Activated CD8-positive, alpha-beta memory T cell treated with anti-CD3 and anti-CD28 coated beads, Interleukin-2, amount 50 U/mL, for 24 hours (primary cell): ENCODE results near the gene BIN2.
"Not testable (repeated sequence)": the region's sequence is repeated elsewhere in the genome, so short reads cannot be mapped to it uniquely, and the experiment has no call there.

Experiments
- DNase-seq: peaks from one replicate; pipeline ENCODE4 v3.0.0-alpha.2; 2020; ENCODE audit errors: extremely low read depth

The BIN2 gene

DNA sequence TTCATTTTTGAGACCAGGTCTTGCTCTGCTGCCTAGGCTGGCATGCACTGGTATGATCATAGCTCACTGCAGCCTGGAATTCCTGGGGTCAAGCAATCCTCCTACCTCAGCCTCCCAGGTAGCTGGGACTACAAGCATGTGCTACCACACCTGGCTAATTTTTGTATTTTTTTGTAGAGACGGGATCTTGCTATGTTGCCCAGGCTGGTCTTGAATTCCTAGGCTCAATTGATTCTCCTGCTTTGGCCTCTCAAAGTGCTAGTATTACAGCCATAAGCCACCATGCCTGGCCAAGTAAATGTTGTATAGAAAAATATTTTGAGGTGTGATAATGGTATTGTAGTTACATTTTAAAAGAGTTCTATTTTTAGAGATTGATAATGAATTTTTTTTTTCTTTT, 12.6 kb downstream of the BIN2 start:
- no peak for DNase-seq

DNA sequence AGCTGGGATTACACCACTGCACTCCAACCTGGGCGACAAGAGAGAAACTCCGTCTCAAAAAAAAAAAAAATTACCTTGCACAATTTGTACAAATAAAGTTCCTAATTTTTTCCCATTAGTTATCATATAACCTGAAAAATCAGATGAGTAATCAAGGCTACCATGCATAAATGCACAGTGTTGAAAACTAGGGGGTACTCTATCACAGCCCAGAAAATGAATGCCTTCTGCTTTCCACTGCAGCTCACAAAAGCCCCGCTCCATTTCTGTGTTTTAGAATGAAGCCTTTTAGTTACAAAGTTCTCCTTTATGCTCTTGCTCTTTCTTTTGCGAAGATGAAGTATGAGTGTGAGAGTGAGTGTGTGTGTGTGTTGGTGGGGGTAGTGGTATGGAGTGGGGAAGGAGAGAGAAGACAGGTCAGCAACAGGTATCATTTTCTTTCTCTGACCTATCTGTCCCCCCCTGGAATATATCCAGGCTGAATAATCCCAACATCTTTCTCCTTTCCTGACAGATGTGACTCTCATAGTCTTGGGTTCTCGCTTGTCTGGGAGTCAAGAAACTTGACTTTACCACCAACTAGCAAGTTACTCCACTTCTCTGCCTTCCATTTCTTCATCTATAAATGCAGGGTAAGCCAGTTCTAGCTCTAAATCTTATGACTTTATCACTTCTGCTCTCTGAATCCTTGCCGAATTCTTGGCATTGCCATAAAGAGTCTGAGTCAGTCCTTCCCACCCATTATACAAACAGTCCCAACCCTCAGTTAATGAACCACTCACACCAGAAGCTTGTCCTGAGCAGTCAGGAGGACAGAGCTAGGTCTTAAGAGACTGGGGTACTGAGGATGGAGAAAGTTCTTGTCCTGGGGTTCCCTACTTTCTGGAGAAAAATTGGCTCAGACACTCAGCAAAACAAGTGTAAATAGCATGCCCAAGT, 16.1 kb downstream of the BIN2 start:
- no peak for DNase-seq

DNA sequence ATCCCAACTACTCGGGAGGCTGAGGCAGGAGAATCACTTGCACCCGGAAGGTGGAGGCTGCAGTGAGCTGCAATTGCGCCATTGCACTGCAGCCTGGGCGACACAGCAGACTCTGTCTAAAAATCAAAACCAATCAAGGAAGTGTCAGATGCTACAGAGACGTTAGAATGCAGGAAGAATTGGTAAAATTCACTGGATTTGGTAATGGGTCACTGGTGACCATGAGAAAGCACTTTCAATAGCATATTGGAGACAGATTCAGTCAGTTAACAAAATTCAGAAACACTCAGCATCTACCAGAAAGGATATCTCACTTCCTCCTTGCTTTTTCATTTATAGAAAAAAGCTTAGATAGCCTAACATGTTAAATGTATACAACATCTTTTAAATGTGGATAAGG, 17.5 kb downstream of the BIN2 start:
- no peak for DNase-seq

DNA sequence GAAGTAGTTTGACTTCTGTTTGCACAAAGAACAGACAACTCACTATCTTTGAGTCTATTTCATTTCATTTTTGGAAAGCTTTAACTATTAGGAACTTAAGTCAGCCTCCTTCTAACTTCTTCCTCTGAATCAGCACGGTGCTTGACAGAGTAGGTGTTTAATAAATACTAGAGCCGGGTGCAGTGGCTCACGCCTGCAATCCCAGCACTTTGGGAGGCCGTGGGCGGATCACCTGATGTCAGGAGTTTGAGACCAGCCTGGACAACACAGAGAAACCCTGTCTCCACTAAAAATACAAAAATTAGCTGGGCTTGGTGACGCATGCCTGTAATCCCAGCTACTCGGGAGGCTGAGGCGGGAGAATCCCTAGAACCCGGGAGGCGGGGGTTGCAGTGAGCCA, 23.2 kb downstream of the BIN2 start:
- not testable (repeated sequence) for DNase-seq

DNA sequence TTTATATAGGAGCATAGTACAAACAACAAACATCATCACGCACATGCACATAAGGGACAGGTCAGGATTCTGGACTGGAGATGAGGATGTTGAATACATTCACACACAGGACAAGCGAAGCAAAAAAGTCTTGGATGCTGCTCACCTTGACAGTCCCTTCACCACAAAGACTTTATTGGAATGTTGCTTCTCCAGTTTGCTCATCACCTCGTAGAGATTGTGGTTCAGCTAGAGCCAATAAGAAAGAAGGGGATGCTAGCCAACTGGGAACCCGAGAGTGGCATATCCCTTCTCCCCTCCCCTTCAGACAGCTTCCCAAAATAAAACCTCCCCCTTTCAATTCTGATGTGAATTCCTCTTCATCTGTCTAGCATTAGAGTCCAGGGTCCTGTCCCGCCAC, 28.3 kb downstream of the BIN2 start:
- DNase-seq: no peak

DNA sequence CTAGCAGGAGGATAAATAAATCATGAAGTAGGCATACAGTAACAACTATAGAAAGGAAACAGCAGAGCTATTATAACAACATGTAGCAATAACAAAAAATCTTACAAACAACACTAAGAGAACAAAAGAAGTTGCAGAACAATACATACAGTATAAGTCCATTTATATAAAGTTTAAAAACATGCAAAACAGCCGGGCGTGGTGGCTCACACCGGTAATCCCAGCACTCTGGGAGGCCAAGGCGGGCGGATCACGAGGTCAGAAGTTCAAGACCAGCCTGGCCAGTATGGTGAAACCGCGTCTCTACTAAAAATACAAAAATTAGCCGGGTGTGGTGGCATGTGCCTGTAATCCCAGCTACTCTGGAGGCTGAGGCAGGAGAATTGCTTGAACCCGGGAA, 29.9 kb downstream of the BIN2 start:
- not testable (repeated sequence) for DNase-seq

DNA sequence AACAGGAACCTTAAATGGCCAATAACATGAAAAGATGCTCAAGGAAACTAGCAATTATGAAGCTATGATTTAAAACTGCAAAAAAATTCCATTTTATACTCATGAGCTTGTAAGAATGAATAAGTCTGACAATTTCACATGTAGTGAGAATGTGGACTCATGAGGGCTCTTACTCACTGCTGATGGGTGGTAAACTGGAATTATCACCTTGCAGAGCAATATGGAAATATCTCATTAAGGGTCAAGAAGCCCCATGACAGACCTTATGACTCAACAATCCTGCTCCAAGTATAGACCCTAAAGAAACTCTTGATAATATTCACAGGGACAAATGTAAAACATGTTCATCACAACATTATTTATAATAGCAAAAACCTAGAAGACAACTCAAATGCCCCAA, 30.3 kb downstream of the BIN2 start:
- DNase-seq: no peak

DNA sequence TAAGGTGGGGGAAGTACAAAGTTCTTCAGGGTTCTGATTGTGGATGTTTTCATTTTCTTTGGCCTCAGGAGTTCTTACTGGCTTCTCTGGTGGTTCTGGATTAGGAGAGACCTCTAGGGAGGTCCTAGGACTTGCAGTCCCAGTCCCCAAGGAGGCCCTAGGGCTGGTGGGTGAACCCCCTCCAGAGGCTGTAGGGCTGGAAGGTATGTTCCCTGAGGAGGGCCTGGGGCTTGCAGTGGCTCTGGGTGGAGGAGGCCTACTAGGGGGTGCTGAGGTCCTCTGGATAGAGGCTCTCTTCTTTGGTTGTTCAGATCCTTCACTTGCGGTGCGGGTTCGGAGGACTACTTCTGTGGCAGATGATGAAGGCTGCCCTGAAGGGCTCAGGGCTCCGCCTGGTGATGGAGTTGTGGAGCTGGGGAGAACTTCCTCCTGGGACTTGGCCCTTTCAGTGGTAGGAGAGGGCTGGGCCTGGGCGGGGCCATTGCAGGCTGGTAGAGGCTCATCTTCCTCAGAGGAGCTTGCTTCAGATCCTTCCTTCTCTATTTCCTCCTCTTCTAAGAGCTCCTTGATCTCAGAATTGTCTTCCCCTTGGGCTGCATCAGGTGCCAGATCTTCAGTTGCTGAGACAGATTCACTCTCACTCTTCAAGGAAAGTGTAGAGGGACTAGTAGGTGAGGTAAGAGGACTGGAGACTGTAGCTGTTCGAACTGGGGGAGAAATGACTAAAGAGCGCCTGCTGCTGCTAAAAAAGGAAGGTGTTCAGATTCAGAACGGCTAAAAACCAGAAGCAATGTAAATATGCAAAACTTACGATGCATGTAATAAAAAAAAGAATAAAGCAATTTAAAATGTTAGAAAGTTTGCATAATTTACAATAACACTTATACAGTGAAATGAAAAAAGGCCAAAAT, 32.1 kb downstream of the BIN2 start:
- DNase-seq: not testable (repeated sequence)

DNA sequence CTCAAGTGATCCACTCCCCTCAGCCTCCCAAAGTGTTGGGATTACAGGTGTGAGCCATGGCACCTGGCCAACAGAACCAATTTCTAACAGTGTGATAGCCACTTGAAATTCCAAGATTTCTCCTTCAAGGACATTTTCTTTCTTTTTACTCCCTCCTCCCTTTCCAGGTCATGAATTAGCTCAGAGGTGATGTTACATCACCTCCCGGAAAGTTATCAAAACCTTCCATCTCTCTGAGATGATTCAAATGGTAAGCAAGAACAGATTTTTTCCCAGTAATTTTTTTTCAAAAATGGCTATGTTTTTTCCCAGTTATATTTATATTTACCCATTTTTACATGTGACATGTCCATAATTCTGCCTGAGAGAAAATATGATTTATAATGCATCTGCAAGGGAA, 38.1 kb downstream of the BIN2 start:
- DNase-seq: no peak

DNA sequence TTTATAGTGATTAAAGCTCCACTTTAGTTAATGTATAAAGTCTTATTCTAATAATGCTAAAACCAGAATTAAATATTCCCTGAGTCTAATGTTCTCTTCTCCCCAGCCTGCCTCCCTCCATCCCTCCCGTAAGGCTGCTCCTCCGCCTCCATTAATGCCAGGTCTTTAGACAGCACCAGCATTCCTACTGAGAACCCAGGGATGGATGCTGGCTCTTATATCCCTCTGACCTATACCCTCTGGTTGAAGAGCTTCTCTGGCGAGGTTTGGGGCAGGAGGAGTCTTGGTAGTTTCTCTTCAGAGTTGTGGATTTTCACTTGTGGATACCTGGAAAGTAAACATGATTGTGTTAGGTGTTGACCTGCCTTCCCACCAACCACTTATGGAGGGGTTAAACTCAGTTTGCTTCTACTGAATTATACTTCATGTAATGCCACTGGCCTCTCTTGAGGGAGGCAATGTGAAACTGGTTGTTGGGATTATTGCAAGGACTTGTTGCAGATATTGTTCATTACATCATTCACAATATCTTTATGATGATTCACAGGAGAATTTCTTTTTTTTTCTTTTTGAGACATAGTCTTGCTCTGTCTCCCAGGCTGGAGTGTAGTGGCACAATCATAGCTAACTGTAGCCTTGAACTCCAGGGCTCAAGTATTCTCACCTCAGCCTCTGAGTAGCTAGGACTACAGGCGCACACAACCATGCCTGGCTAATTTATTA, 42.6 kb downstream of the BIN2 start:
- no peak for DNase-seq

DNA sequence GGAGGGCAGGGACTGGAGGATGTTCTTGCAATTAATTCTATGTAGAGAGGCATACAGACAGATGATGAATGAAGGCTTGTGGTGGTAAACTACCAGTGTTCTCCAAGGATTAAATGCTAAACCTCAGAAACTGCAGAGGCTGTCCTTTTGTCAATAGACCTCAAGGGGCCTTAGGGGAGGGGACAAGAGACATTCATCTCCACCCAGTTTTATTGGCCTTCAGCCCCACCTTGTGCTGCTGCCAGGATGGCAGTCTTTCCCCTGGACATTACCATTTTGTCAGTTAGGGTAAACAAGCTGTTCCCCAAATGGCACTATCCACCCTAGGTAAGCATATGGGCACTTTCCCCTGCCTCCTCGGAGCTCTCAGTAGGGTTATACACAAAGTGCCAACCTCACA, 48.9 kb downstream of the BIN2 start:
- no peak for DNase-seq

DNA sequence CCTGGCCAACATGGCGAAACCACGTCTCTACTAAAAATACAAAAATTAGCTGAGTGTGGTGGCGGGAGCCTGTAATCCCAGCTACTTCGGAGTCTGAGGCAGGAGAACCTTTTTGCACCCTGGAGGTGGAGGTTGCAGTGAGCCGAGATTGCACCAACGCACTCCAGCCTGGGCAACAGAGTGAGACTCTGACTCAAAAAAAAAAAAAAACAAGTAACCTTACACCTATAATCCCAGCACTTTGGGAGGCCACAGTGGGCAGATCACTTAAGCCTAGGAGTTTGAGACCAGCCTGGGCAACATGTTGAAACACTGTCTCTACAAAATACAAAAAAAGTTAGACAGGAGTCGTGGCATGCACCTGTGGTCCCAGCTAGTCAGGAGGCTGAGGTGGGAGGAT, 51.2 kb downstream of the BIN2 start:
- not testable (repeated sequence) for DNase-seq

DNA sequence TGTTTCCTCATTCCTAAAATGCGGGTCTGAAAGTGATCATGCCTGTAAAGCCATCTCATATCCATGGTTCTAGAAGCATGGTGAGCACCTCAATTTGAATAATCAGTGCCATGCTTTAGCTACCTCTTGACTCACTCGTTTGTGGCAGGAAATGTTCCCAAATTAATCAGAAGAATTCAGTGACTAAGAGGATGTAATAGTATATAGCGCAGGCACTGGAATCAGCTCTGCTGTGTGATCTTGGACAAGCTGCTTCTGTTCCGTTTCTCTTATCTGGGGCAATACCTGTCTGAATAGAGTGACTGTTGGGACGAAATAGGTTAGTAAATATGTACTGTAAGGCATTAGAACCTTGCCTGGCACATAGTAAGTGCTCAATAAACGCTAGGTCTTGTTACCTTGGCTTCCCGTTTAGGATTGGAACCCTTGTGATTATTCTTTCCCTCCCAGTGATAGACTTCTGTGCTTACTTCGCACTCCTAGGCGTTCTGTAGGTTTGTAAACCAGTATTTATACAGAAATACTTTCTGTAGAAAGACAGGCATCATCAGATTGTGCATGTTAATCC, 52.9 kb downstream of the BIN2 start:
- no peak for DNase-seq

DNA sequence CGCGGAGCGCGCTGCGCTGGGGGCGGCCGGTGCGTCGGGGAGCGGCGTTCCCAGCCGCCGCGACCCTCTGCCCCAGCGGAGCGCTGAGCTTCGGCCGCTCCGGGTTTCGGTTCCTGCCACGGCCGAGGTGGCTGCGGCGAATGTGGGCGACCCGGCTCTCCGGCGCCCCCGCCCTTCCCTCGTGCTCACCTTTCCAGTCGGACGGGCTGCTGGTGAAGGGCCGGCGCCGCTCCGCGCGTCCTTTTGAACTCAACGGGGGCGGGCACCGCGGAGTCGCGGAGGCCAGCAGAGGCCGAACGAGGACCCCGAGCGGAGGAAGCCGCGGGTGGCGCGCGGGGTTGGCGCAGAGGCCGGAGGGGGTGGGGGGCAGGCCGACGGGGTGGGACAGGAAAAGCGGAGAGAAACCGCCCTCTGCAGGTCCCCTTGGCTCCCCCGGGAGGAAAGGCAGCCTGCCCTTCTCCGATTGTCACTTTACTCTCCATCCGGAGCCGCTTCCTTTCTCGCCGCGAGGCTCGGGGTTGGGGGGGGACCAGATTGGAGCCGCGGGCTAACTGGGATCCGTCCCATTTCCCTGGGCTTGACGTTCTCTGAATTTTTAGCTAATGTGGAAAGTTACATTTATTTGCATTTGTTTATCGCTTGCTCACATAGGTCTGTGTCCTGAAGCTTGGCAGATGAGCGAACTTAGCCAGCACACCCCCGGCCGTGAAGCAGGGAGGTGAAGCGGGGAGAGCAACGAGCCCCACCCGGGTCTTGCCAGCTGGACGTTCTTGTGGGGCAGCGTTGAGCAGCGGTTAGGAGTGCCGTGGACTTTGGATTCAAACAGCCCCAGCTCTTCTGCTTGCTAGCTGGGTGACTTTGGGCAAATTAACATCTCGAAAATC, 53.7 kb downstream of the BIN2 start, which contains the start of gene SMAGP:
Gene SMAGP, minus strand, starts transcription at position 349 of the 884 bp plus-strand sequence. CDS start 1,137 bp downstream, outside the sequence.
- no peak for DNase-seq

DNA sequence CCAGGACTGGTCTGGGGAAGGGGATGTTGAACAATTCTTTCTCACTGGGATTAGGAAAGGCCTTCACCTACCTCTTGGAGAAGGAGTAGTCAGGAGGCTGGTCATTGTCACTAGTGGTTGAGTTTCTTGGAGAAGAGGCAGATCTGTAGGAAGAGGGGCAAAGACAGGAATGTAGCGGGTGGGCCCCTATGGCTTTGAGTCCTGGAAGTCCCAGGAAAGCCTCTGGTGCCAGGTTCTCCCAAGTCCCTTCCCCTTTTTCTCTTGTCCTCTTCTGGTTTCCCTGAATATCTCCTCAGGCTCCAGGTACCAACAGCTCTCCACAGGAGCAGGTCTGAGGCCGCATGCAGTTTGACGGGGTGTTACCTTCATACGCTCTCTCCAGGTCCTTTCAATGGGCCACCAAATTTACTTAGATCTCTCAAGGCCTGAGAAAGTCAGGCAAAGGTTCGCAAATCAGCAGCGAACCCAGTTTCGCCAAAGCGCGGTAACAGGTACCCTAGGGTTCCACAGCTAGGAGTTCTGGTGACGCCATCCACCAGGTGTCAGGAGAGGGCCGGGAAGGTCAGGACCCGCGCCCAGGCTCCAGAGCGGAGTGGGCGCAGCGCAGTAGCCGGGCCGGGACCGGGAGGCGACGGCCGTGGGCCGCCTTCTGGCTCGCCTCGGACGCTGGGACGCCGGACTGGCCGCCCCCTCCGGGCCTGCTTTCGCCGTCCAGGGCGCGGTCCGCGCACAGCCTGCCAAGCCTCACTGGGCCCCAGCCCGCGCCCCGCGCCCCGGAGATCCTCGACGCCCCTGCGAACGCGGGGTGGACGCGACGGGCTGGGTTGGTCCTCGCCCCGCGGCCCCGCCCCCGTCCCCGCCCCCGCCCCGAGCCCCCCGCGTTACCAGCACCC, 54.6 kb downstream of the BIN2 start:
- DNase-seq: no peak

DNA sequence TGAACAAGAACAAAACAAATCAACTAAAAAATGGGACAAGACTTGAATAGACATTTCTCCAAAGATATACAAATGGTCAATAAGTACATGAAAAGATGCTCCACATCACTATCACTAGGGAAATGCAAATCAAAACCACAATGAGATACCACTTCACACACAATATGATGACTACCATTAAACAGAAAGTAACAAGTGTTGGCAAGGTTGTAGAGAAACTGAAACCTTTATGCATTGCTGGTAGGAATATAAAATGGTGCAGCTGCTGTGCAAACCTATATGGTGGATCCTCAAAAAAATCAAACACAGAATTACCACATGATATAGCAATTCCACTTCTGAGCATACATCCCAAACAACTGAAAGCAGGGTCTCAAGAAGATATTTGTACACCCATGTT, 59.0 kb downstream of the BIN2 start:
- DNase-seq: no peak

DNA sequence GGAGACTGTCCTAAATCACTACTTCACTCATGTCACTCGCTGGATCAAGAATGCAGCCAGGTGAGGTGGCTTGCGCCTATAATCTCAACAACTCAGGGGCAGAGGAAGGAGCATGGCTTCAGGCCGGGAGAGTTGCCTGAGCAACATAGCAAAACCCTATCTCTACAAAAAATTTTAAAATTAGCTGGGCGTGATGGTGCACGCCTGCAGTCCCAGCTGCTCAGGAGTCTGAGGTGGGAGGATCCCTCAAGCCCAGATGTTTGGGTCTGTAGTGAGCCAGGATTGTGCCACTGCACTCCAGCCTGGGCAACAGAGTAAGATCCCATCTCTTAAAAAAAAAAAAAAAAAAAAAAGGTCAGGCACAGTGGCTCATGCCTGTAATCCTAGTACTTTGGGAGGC, 59.7 kb downstream of the BIN2 start:
- DNase-seq: no peak

DNA sequence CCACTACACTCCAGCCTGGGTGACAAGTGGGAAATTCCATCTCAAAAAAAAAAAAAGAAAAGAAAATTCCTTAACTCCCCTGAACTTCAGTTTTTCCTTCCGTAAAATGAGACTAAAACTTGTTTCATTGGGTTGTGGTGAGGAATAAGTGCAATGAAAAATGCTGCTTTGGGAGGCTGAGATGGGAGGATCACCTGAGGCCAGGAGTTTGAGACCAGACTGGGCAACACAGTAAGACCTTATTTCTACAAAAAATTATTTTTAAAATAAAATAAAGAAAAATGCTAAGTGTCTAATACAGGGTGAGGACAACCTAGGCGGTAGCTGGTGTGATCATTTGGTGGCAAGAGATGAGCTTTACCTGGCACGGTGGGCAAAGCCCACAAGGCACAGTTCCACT, 60.6 kb downstream of the BIN2 start:
- DNase-seq: no peak

DNA sequence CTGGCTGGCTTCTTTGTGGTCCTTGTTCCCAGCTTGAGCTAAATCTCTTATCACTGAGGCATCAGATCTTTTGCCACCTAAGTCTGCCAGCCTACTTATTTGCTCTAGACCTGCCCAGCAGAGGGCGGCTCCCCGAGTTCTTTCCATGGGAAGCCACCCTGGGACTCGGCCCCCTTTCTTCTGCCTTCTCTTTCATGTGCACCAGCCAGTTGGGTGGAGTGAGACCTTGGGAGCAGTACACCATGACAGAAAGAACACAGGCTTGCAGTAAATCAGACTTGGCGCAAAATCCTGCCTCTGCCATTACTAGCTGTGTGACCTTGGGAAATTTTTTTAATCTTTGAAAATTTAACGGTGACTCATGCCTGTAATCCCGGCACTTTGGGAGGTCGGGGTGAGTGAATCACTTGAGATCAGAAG, 61.2 kb downstream of the BIN2 start:
- no peak for DNase-seq
